ENCODE data around the gene EIF2B4. TPM values are rescaled to one million over a fixed set of nuclear protein-coding genes. Genes with fewer than 3 reads are reported as not detected.

Gene EIF2B4
- total RNA-seq, 2 experiments from 2014 or later: 23.9 to 32.9 TPM

- CTCF ChIA-PET (ENCODE audit: unreplicated experiment): no interaction called here
- Histone ChIP-seq H3K79me2 (ENCODE audit: insufficient read depth, low read depth, low read length) (no peaks in the 10 kb centered on the region), H3K9me3 (ENCODE audit: low read length) (no peaks in the 10 kb centered on the region), H3K4me2 (ENCODE audit: low read length) (no peak overlapping the region), H3K36me3 (ENCODE audit: insufficient read depth, low read length) (no peaks in the 10 kb centered on the region; the same call in 1 of the 2 replicates), H3K27ac (ENCODE audit: low read depth, low read length, poor library complexity, severe bottlenecking) (no peak overlapping the region), H3K9me2 (ENCODE audit: insufficient read depth, low read length) (no peaks in the 10 kb centered on the region), H2AFZ (ENCODE audit: low read length) (no peak overlapping the region), H3K4me1 (ENCODE audit: insufficient read depth, low read length, poor library complexity, severe bottlenecking) (no peaks in the 10 kb centered on the region), H3K4me3 (ENCODE audit: low read depth, low read length, poor library complexity, severe bottlenecking) (no peak overlapping the region), H4K20me1 (ENCODE audit: insufficient read depth, low read length) (no peaks in the 10 kb centered on the region)
- TF ChIP-seq EZH2phosphoT487 (IDR thresholded peaks at IDR 0.05; ENCODE audit: borderline replicate concordance, low read depth, low read length): no peak
- TF ChIP-seq CTCF (conservative IDR thresholded peaks at IDR 0.05; ENCODE audit: low read length): no peak
- POLR2A ChIA-PET: interaction anchor here (0.6 kb wide), 1 partner anchor 17 kb away, joined by 3 read pairs; no protein-coding TSS in a partner anchor
- no TSS peak for BruUV-seq (replicated peaks)
- intact Hi-C loops (cut with micrococcal nuclease; ENCODE audit: unreplicated experiment): no loop called here
- DNase-seq (ENCODE audit: low spot score): no peak
Observed at GRCh38 chr2:27315122-27315521, 55.0 kb downstream of the EIF2B4 start.

- TF ChIP-seq EZH2phosphoT487 (IDR thresholded peaks at IDR 0.05; ENCODE audit: borderline replicate concordance, low read depth, low read length): no peak
- TF ChIP-seq CTCF (conservative IDR thresholded peaks at IDR 0.05; ENCODE audit: low read length): no peak
- Histone ChIP-seq H3K4me1 (ENCODE audit: insufficient read depth, low read length, poor library complexity, severe bottlenecking) (no peaks in the 10 kb centered on the region), H3K79me2 (ENCODE audit: insufficient read depth, low read depth, low read length) (no peaks in the 10 kb centered on the region), H3K9me2 (ENCODE audit: insufficient read depth, low read length) (no peaks in the 10 kb centered on the region), H4K20me1 (ENCODE audit: insufficient read depth, low read length) (no peaks in the 10 kb centered on the region), H3K4me3 (ENCODE audit: low read depth, low read length, poor library complexity, severe bottlenecking) (no peak overlapping the region), H3K4me2 (ENCODE audit: low read length) (no peak overlapping the region), H3K9me3 (ENCODE audit: low read length) (no peaks in the 10 kb centered on the region), H3K36me3 (ENCODE audit: insufficient read depth, low read length) (peaks cover 2% of the 10 kb centered on the region), H2AFZ (ENCODE audit: low read length) (no peak overlapping the region), H3K27ac (ENCODE audit: low read depth, low read length, poor library complexity, severe bottlenecking) (no peak overlapping the region)
- ChIA-PET POLR2A (no interaction called here), CTCF (ENCODE audit: unreplicated experiment) (no interaction called here)
- no TSS peak for BruUV-seq (replicated peaks)
- DNase-seq (ENCODE audit: low spot score): no peak
- intact Hi-C loops (cut with micrococcal nuclease; ENCODE audit: unreplicated experiment): no loop called here
Observed at GRCh38 chr2:27314709-27315108, 55.4 kb downstream of the EIF2B4 start.

Other genes starting within 250 kb of the EIF2B4 start
- not detected in 2 replicates for gene ABHD1, start 246.5 kb downstream of the EIF2B4 start, total RNA-seq (2014; rRNA removed; shearing (Covaris generic))
- not detected in 2 replicates for gene ABHD1, start 246.5 kb downstream of the EIF2B4 start, total RNA-seq (2022)
- gene PREB, start 235.7 kb downstream of the EIF2B4 start, total RNA-seq (2014; rRNA removed; shearing (Covaris generic)): 113 and 116 TPM in 2 replicates
- 96.8 and 106 TPM in 2 replicates for gene PREB, start 235.7 kb downstream of the EIF2B4 start, total RNA-seq (2022)
- not detected in 2 replicates for gene PRR30, start 230.9 kb downstream of the EIF2B4 start, total RNA-seq (2014; rRNA removed; shearing (Covaris generic))
- gene PRR30, start 230.9 kb downstream of the EIF2B4 start, total RNA-seq (2022): not detected in 2 replicates
- not detected in 2 replicates for gene TCF23, start 221.3 kb downstream of the EIF2B4 start, total RNA-seq (2014; rRNA removed; shearing (Covaris generic))
- gene TCF23, start 221.3 kb downstream of the EIF2B4 start, total RNA-seq (2022): 0.25 TPM in 1 of 2 replicates, not detected in the other
- 75.4 and 93.3 TPM in 2 replicates for gene ATRAID, start 158.3 kb downstream of the EIF2B4 start, total RNA-seq (2014; rRNA removed; shearing (Covaris generic))
- 92.7 and 92.8 TPM in 2 replicates for gene ATRAID, start 158.3 kb downstream of the EIF2B4 start, total RNA-seq (2022)
- 50.1 and 55.5 TPM in 2 replicates for gene SLC5A6, start 158.1 kb downstream of the EIF2B4 start, total RNA-seq (2014; rRNA removed; shearing (Covaris generic))
- gene SLC5A6, start 158.1 kb downstream of the EIF2B4 start, total RNA-seq (2022): 47.9 and 60.1 TPM in 2 replicates
- gene CAD, start 153.0 kb downstream of the EIF2B4 start, total RNA-seq (2014; rRNA removed; shearing (Covaris generic)): 118 and 132 TPM in 2 replicates
- 166 and 173 TPM in 2 replicates for gene CAD, start 153.0 kb downstream of the EIF2B4 start, total RNA-seq (2022)
- 14.0 and 23.3 TPM in 2 replicates for gene SLC30A3, start 107.3 kb downstream of the EIF2B4 start, total RNA-seq (2014; rRNA removed; shearing (Covaris generic))
- 61.0 and 71.6 TPM in 2 replicates for gene SLC30A3, start 107.3 kb downstream of the EIF2B4 start, total RNA-seq (2022)
- gene DNAJC5G, start 94.9 kb downstream of the EIF2B4 start, total RNA-seq (2014; rRNA removed; shearing (Covaris generic)): 2.7 and 4.7 TPM in 2 replicates
- gene DNAJC5G, start 94.9 kb downstream of the EIF2B4 start, total RNA-seq (2022): 18.1 and 18.2 TPM in 2 replicates
- 2.1 and 6.4 TPM in 2 replicates for gene TRIM54, start 87.9 kb downstream of the EIF2B4 start, total RNA-seq (2014; rRNA removed; shearing (Covaris generic))
- gene TRIM54, start 87.9 kb downstream of the EIF2B4 start, total RNA-seq (2022): 13.6 and 18.8 TPM in 2 replicates
- gene UCN, start 61.9 kb downstream of the EIF2B4 start, total RNA-seq (2014; rRNA removed; shearing (Covaris generic)): 5.9 and 6.4 TPM in 2 replicates
- gene UCN, start 61.9 kb downstream of the EIF2B4 start, total RNA-seq (2022): 7.2 and 8.5 TPM in 2 replicates
- gene MPV17, start 47.2 kb downstream of the EIF2B4 start, total RNA-seq (2014; rRNA removed; shearing (Covaris generic)): 54.1 and 63.9 TPM in 2 replicates
- 98.0 and 109 TPM in 2 replicates for gene MPV17, start 47.2 kb downstream of the EIF2B4 start, total RNA-seq (2022)
- 54.2 and 56.9 TPM in 2 replicates for gene GTF3C2, start 13.6 kb downstream of the EIF2B4 start, total RNA-seq (2014; rRNA removed; shearing (Covaris generic))
- 70.3 and 77.7 TPM in 2 replicates for gene GTF3C2, start 13.6 kb downstream of the EIF2B4 start, total RNA-seq (2022)
- gene SNX17, start 278 bp upstream of the EIF2B4 start, total RNA-seq (2014; rRNA removed; shearing (Covaris generic)): 63.1 and 66.0 TPM in 2 replicates
- 86.8 and 97.4 TPM in 2 replicates for gene SNX17, start 278 bp upstream of the EIF2B4 start, total RNA-seq (2022)
- gene ZNF513, start 10.4 kb upstream of the EIF2B4 start, total RNA-seq (2014; rRNA removed; shearing (Covaris generic)): 9.0 and 10.0 TPM in 2 replicates
- 9.7 and 10.9 TPM in 2 replicates for gene ZNF513, start 10.4 kb upstream of the EIF2B4 start, total RNA-seq (2022)
- gene PPM1G, start 39.3 kb upstream of the EIF2B4 start, total RNA-seq (2014; rRNA removed; shearing (Covaris generic)): 101 and 113 TPM in 2 replicates
- 138 and 147 TPM in 2 replicates for gene PPM1G, start 39.3 kb upstream of the EIF2B4 start, total RNA-seq (2022)
- 27.9 and 28.5 TPM in 2 replicates for gene NRBP1, start 58.3 kb upstream of the EIF2B4 start, total RNA-seq (2014; rRNA removed; shearing (Covaris generic))
- gene NRBP1, start 58.3 kb upstream of the EIF2B4 start, total RNA-seq (2022): 46.0 and 48.5 TPM in 2 replicates
- 1.9 and 10.9 TPM in 2 replicates for gene KRTCAP3, start 72.0 kb upstream of the EIF2B4 start, total RNA-seq (2014; rRNA removed; shearing (Covaris generic))
- gene KRTCAP3, start 72.0 kb upstream of the EIF2B4 start, total RNA-seq (2022): 6.9 and 8.3 TPM in 2 replicates
- 20.4 and 26.8 TPM in 2 replicates for gene IFT172, start 119.4 kb upstream of the EIF2B4 start, total RNA-seq (2014; rRNA removed; shearing (Covaris generic))
- gene IFT172, start 119.4 kb upstream of the EIF2B4 start, total RNA-seq (2022): 13.7 and 13.9 TPM in 2 replicates
- not detected in 2 replicates for gene FNDC4, start 124.9 kb upstream of the EIF2B4 start, total RNA-seq (2014; rRNA removed; shearing (Covaris generic))
- gene FNDC4, start 124.9 kb upstream of the EIF2B4 start, total RNA-seq (2022): not detected in 2 replicates
- gene GCKR, start 126.5 kb upstream of the EIF2B4 start, total RNA-seq (2014; rRNA removed; shearing (Covaris generic)): not detected in 2 replicates
- not detected in 2 replicates for gene GCKR, start 126.5 kb upstream of the EIF2B4 start, total RNA-seq (2022)
- 40.7 and 54.0 TPM in 2 replicates for gene ZNF512, start 212.7 kb upstream of the EIF2B4 start, total RNA-seq (2014; rRNA removed; shearing (Covaris generic))
- 51.1 and 57.8 TPM in 2 replicates for gene ZNF512, start 212.7 kb upstream of the EIF2B4 start, total RNA-seq (2022)

Data from OCI-LY7 (cell line).